Progenitor cell of endocrine pancreas (in vitro differentiated cells): Measurements from ENCODE around the gene ZRANB1. TPM values are rescaled to one million over a fixed set of nuclear protein-coding genes. Genes with fewer than 3 reads are reported as not detected.

Experiments
- DNase-seq: peaks from one replicate; pipeline ENCODE4 v3.0.0; 2021; ENCODE audit warnings: low spot score; ENCODE audit not compliant: unreplicated experiment
- H3K27ac Mint-ChIP-seq: 2 replicates; pipeline ENCODE4 v1.8.0; 2021; ENCODE audit warnings: mild to moderate bottlenecking, moderate library complexity, mixed read lengths
- H3K27me3 Mint-ChIP-seq: 2 replicates; pipeline ENCODE4 v1.8.0; 2021; ENCODE audit warnings: mixed read lengths
- H3K36me3 Mint-ChIP-seq: 2 replicates; pipeline ENCODE4 v1.8.0; 2022; ENCODE audit warnings: mixed read lengths; ENCODE audit not compliant: insufficient read depth
- H3K4me1 Mint-ChIP-seq: 2 replicates; pipeline ENCODE4 v1.8.0; 2021; ENCODE audit warnings: low read depth, mixed read lengths
- H3K4me3 Mint-ChIP-seq: 2 replicates; pipeline ENCODE4 v1.8.0; 2021; ENCODE audit warnings: low read depth, mild to moderate bottlenecking, moderate library complexity, mixed read lengths
- H3K9me3 Mint-ChIP-seq: 2 replicates; pipeline ENCODE4 v1.8.0; 2021; ENCODE audit warnings: low read depth, mixed read lengths
- CTCF ChIP-seq: fragments of 200-600 bp; sonication (generic); IDR thresholded peaks from one replicate; pipeline ENCODE4 v1.5.0; 2021; ENCODE audit warnings: antibody characterized with exemption, mild to moderate bottlenecking; ENCODE audit not compliant: unreplicated experiment
- long read RNA-seq: library from polyadenylated mRNA; unstranded; transcript quantifications from one replicate; pipeline ENCODE4 v2.0.0, GENCODE V29; 2020
- total RNA-seq: library from RNA; stranded (reverse); gene quantifications from 2 replicates; pipeline ENCODE4 v1.2.1, GENCODE V29; 2021

The ZRANB1 gene
- 27.5 and 31.1 TPM in 2 replicates for total RNA-seq
- long read RNA-seq, full-length matches to known transcripts: 3 of 22 reads
- long read RNA-seq, partial matches to known transcripts: 8 of 22 reads
- long read RNA-seq, other reads (novel, unspliced or antisense): 11 of 22 reads

GRCh38 chr10:124941823-124942222 is at the start of gene ZRANB1:
Gene ZRANB1, plus strand, starts transcription at chr10:124942123. Its CDS starts 371 bp downstream, at chr10:124942494.
- Mint-ChIP-seq H3K36me3 (peaks cover 3% of the 10 kb centered on the region), H3K9me3 (no peaks in the 10 kb centered on the region), H3K4me3 (no peak within 1 kb of the TSS), H3K4me1 (peaks cover 10% of the 10 kb centered on the region), H3K27me3 (no peaks in the 10 kb centered on the region), H3K27ac (no peak within 1 kb of the TSS)
- no peak for DNase-seq
- no peak for TF ChIP-seq CTCF

GRCh38 chr10:124892905-124893304 is 49.0 kb upstream of the ZRANB1 start:
- no peak for TF ChIP-seq CTCF
- Mint-ChIP-seq H3K4me3 (no peak overlapping the region), H3K36me3 (no peaks in the 10 kb centered on the region), H3K27ac (no peak overlapping the region), H3K9me3 (no peaks in the 10 kb centered on the region), H3K4me1 (peaks cover 13% of the 10 kb centered on the region), H3K27me3 (no peaks in the 10 kb centered on the region)
- DNase-seq: no peak

- Mint-ChIP-seq H3K27ac (no peak overlapping the region), H3K36me3 (no peaks in the 10 kb centered on the region), H3K9me3 (no peaks in the 10 kb centered on the region), H3K4me3 (no peak overlapping the region), H3K27me3 (no peaks in the 10 kb centered on the region), H3K4me1 (peaks cover 25% of the 10 kb centered on the region)
- no peak for TF ChIP-seq CTCF
- DNase-seq: no peak
Observed at GRCh38 chr10:124894569-124895215, 47.2 kb upstream of the ZRANB1 start.

- no peak for TF ChIP-seq CTCF
- H3K27ac Mint-ChIP-seq: peak overlapping the region; percentile 33
- no peaks in the 10 kb centered on the region for H3K27me3 Mint-ChIP-seq
Observed at GRCh38 chr10:124896751-124897150, 45.2 kb upstream of the ZRANB1 start.

GRCh38 chr10:124898471-124898870 is 43.5 kb upstream of the ZRANB1 start:
- H3K36me3 Mint-ChIP-seq: no peaks in the 10 kb centered on the region
- H3K27ac Mint-ChIP-seq: peak overlapping the region; percentile 62
- no peaks in the 10 kb centered on the region for H3K9me3 Mint-ChIP-seq
- peak; percentile 23 for DNase-seq
- no peaks in the 10 kb centered on the region for H3K27me3 Mint-ChIP-seq
- H3K4me1 Mint-ChIP-seq: peaks cover 26% of the 10 kb centered on the region
- TF ChIP-seq CTCF: no peak
- H3K4me3 Mint-ChIP-seq: no peak overlapping the region

More at GRCh38 chr10:124896751-124897150, 45.2 kb upstream of the ZRANB1 start:
- no peak for DNase-seq
- H3K4me1 Mint-ChIP-seq: peaks cover 25% of the 10 kb centered on the region
- no peaks in the 10 kb centered on the region for H3K9me3 Mint-ChIP-seq
- H3K36me3 Mint-ChIP-seq: no peaks in the 10 kb centered on the region
- no peak overlapping the region for H3K4me3 Mint-ChIP-seq
